H1 (cell line): ENCODE measurements around the gene LRG1. TPM values are rescaled to one million over a fixed set of nuclear protein-coding genes. Genes with fewer than 3 reads are reported as not detected.

Source experiments
- POLR2AphosphoS5 ChIP-seq: IDR thresholded peaks from 2 replicates; pipeline ENCODE4 v1.6.1; 2011; ENCODE audit warnings: low read depth, low read length
- polyA plus RNA-seq, 7 experiments: library from polyadenylated mRNA; depleted of rRNA in 3 of 7; stranded (reverse) in 5 of 7; unstranded in 2 of 7; fragments of >200 nt in 5 of 7; fragments of 200-250 nt in 2 of 7; gene quantifications; 1 replicate in 5 of 7; 2 replicates in 1 of 7; 4 replicates in 1 of 7; pipeline versions ENCODE4 v1.2.1 to v1.2.3, GENCODE V29; 2011 to 2013; ENCODE audit warnings: missing spikeins in 2 of 7, mixed read lengths in 2 of 7
- total RNA-seq: library from RNA; stranded (reverse); fragmentation: NEBNext Ultra II Directional; extraction: Animal tissue kit (Norgen Biotek cat#: 25700); gene quantifications from 2 replicates; pipeline ENCODE4 v1.2.1, GENCODE V29; 2021
- TF ChIP-seq, protein P1 (sequence below): fragments of 300-600 bp; sonication (generic); IDR thresholded peaks from 2 replicates; pipeline ENCODE4 v1.7.1; 2012; ENCODE audit warnings: low read length, moderate library complexity, mild to moderate bottlenecking, inconsistent platforms; ENCODE audit not compliant: insufficient replicate concordance

Gene LRG1
- total and polyA plus RNA-seq, 2 of the 8 experiments (the other 6 are each of a cell fraction or from before 2014, with no cell fraction given) = 0.48 to 0.79 TPM

DNA sequence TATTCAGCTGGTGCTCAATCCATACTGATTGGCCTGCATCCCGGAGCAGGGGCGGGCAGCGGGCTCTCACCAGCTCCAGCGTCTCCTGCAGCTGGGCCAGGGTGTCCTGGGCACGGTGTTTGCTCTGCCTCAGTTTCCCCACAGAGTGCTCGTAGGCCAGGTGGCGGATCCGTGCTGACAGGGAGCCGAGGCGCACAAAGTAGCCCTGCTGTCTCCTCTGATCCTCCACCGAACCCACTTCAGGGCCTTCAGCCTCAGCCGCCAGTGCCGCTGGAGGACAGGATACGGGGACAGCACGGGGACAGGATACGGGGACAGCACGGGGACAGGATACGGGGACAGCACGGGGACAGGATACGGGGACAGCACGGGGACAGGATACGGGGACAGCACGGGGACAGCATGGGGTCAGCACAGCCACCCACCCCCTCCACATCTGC lies 14.3 kb downstream of the LRG1 start (continued):
- TF ChIP-seq, protein P1, sequence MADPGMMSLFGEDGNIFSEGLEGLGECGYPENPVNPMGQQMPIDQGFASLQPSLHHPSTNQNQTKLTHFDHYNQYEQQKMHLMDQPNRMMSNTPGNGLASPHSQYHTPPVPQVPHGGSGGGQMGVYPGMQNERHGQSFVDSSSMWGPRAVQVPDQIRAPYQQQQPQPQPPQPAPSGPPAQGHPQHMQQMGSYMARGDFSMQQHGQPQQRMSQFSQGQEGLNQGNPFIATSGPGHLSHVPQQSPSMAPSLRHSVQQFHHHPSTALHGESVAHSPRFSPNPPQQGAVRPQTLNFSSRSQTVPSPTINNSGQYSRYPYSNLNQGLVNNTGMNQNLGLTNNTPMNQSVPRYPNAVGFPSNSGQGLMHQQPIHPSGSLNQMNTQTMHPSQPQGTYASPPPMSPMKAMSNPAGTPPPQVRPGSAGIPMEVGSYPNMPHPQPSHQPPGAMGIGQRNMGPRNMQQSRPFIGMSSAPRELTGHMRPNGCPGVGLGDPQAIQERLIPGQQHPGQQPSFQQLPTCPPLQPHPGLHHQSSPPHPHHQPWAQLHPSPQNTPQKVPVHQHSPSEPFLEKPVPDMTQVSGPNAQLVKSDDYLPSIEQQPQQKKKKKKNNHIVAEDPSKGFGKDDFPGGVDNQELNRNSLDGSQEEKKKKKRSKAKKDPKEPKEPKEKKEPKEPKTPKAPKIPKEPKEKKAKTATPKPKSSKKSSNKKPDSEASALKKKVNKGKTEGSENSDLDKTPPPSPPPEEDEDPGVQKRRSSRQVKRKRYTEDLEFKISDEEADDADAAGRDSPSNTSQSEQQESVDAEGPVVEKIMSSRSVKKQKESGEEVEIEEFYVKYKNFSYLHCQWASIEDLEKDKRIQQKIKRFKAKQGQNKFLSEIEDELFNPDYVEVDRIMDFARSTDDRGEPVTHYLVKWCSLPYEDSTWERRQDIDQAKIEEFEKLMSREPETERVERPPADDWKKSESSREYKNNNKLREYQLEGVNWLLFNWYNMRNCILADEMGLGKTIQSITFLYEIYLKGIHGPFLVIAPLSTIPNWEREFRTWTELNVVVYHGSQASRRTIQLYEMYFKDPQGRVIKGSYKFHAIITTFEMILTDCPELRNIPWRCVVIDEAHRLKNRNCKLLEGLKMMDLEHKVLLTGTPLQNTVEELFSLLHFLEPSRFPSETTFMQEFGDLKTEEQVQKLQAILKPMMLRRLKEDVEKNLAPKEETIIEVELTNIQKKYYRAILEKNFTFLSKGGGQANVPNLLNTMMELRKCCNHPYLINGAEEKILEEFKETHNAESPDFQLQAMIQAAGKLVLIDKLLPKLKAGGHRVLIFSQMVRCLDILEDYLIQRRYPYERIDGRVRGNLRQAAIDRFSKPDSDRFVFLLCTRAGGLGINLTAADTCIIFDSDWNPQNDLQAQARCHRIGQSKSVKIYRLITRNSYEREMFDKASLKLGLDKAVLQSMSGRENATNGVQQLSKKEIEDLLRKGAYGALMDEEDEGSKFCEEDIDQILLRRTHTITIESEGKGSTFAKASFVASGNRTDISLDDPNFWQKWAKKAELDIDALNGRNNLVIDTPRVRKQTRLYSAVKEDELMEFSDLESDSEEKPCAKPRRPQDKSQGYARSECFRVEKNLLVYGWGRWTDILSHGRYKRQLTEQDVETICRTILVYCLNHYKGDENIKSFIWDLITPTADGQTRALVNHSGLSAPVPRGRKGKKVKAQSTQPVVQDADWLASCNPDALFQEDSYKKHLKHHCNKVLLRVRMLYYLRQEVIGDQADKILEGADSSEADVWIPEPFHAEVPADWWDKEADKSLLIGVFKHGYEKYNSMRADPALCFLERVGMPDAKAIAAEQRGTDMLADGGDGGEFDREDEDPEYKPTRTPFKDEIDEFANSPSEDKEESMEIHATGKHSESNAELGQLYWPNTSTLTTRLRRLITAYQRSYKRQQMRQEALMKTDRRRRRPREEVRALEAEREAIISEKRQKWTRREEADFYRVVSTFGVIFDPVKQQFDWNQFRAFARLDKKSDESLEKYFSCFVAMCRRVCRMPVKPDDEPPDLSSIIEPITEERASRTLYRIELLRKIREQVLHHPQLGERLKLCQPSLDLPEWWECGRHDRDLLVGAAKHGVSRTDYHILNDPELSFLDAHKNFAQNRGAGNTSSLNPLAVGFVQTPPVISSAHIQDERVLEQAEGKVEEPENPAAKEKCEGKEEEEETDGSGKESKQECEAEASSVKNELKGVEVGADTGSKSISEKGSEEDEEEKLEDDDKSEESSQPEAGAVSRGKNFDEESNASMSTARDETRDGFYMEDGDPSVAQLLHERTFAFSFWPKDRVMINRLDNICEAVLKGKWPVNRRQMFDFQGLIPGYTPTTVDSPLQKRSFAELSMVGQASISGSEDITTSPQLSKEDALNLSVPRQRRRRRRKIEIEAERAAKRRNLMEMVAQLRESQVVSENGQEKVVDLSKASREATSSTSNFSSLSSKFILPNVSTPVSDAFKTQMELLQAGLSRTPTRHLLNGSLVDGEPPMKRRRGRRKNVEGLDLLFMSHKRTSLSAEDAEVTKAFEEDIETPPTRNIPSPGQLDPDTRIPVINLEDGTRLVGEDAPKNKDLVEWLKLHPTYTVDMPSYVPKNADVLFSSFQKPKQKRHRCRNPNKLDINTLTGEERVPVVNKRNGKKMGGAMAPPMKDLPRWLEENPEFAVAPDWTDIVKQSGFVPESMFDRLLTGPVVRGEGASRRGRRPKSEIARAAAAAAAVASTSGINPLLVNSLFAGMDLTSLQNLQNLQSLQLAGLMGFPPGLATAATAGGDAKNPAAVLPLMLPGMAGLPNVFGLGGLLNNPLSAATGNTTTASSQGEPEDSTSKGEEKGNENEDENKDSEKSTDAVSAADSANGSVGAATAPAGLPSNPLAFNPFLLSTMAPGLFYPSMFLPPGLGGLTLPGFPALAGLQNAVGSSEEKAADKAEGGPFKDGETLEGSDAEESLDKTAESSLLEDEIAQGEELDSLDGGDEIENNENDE = no peak
- TF ChIP-seq POLR2AphosphoS5 = no peak
